ENCODE measurements around the gene PITPNC1. TPM values are rescaled to one million over a fixed set of nuclear protein-coding genes. Genes with fewer than 3 reads are reported as not detected.

The PITPNC1 gene
- total and polyA plus RNA-seq, 2 of the 13 experiments (the other 11 are each of a cell fraction or from before 2014, with no cell fraction given) = 4.1 to 5.7 TPM

- FAIRE-seq (no peak), ATAC-seq (no peak), DNase-seq (ENCODE audit: low spot score) (no peak)
- Histone ChIP-seq H4K20me1 (ENCODE audit: insufficient read depth, low read length) (no peaks in the 10 kb centered on the region), H3K4me2 (ENCODE audit: low read depth, low read length) (no peak overlapping the region), H3K4me3 (replicated peaks in 1 of 3; ENCODE audit: insufficient read depth in 1 of 3, low read depth in 2 of 3, low read length in 3 of 3) (no peak overlapping the region), H3K4me1 (ENCODE audit: insufficient read depth, low read length) (peaks cover 13% of the 10 kb centered on the region), H3K36me3 (replicated peaks in 1 of 2; ENCODE audit: control insufficient read depth in 1 of 2, insufficient read depth in 2 of 2, low read length in 2 of 2) (no peaks in the 10 kb centered on the region), H3K9me3 (ENCODE audit: low read length) (no peaks in the 10 kb centered on the region), H3K9ac (ENCODE audit: insufficient read depth, low read depth, low read length) (no peak overlapping the region), H2AFZ (ENCODE audit: low read length) (no peak overlapping the region), H3K27me3 (ENCODE audit: control insufficient read depth in 1 of 2, insufficient read depth in 2 of 2, low read length in 2 of 2) (no peaks in the 10 kb centered on the region; a peak in 1 of 5 replicates), H3K27ac (ENCODE audit: extremely low read length, insufficient read depth, low read length) (no peak overlapping the region), H3K79me2 (ENCODE audit: insufficient read depth, low read length) (no peaks in the 10 kb centered on the region)
- BruUV-seq (replicated peaks) = no TSS peak
- in situ Hi-C loops (cut with HindIII; ENCODE audit: extremely low pct_ligation_motif_present, low pct_unique_long_range_greater_than_20kb) = no loop called here
- no peak for TF ChIP-seq ATF2 (CRISPR knock-in tag; IDR thresholded peaks at IDR 0.05)
- TF ChIP-seq NFYC (CRISPR knock-in tag; IDR thresholded peaks at IDR 0.05) = no peak
- no peak for TF ChIP-seq ZNF891 (CRISPR knock-in tag; IDR thresholded peaks at IDR 0.05)
- no peak for TF ChIP-seq ZNF225 (CRISPR knock-in tag; IDR thresholded peaks at IDR 0.05)
- intact Hi-C loops (cut with micrococcal nuclease; ENCODE audit: unreplicated experiment) = no loop called here
- WGBS (ENCODE audit: low lambda C conversion rate) = 74% methylated on average over 4 of the region's 4 CpGs
- CTCF ChIA-PET (ENCODE audit: low intra/inter-chr PET ratio, low total read pairs) = no interaction called here
- POLR2A ChIA-PET = no interaction called here
Measured at GRCh38 chr17:67712375-67712774, 335.3 kb downstream of the PITPNC1 start.

- BruUV-seq (replicated peaks) = no TSS peak
- POLR2A ChIA-PET = no interaction called here
- intact Hi-C loops (cut with micrococcal nuclease; ENCODE audit: unreplicated experiment) (no loop called here), in situ Hi-C loops (cut with HindIII; ENCODE audit: extremely low pct_ligation_motif_present, low pct_unique_long_range_greater_than_20kb) (no loop called here)
- H3K9me3 ChIP-seq (ENCODE audit: low read length) = no peaks in the 10 kb centered on the region
- no peak overlapping the region for H3K4me2 ChIP-seq (ENCODE audit: low read depth, low read length)
- no peaks in the 10 kb centered on the region for H4K20me1 ChIP-seq (ENCODE audit: insufficient read depth, low read length)
- no peak overlapping the region for H3K4me3 ChIP-seq (replicated peaks in 1 of 3; ENCODE audit: insufficient read depth in 1 of 3, low read depth in 2 of 3, low read length in 3 of 3)
- ATAC-seq = no peak
- no peak overlapping the region for H3K9ac ChIP-seq (ENCODE audit: insufficient read depth, low read depth, low read length)
- H2AFZ ChIP-seq (ENCODE audit: low read length) = no peak overlapping the region
- H3K4me1 ChIP-seq (ENCODE audit: insufficient read depth, low read length) = peaks cover 13% of the 10 kb centered on the region
- CTCF ChIA-PET (ENCODE audit: low intra/inter-chr PET ratio, low total read pairs) = no interaction called here
- H3K79me2 ChIP-seq (ENCODE audit: insufficient read depth, low read length) = peaks cover 4% of the 10 kb centered on the region
- no peak overlapping the region for H3K27ac ChIP-seq (ENCODE audit: extremely low read length, insufficient read depth, low read length)
- H3K36me3 ChIP-seq (replicated peaks in 1 of 2; ENCODE audit: control insufficient read depth in 1 of 2, insufficient read depth in 2 of 2, low read length in 2 of 2) = no peaks in the 10 kb centered on the region
- WGBS (ENCODE audit: low lambda C conversion rate) = 44% methylated on average over 3 of the region's 3 CpGs
- FAIRE-seq = no peak
- no peaks in the 10 kb centered on the region; a peak in 1 of 5 replicates for H3K27me3 ChIP-seq (ENCODE audit: control insufficient read depth in 1 of 2, insufficient read depth in 2 of 2, low read length in 2 of 2)
- DNase-seq (ENCODE audit: low spot score) = no peak
- TF ChIP-seq GLI4 (CRISPR knock-in tag; IDR thresholded peaks at IDR 0.05; ENCODE audit: borderline replicate concordance) = no peak
- TF ChIP-seq FOXA1 (IDR thresholded peaks at IDR 0.05) = no peak
- TF ChIP-seq FOXA1 (CRISPR knock-in tag; IDR thresholded peaks at IDR 0.05) = no peak
- TF ChIP-seq ZSCAN29 (CRISPR knock-in tag; conservative IDR thresholded peaks at IDR 0.05) = no peak
- no peak for TF ChIP-seq TFAP4 (IDR thresholded peaks at IDR 0.05; ENCODE audit: borderline replicate concordance, low read depth)
- TF ChIP-seq TCF7L2 (IDR thresholded peaks at IDR 0.05; ENCODE audit: low read depth, low read length) = no peak
- no peak for TF ChIP-seq ZNF749 (CRISPR knock-in tag; IDR thresholded peaks at IDR 0.05; ENCODE audit: borderline replicate concordance)
- TF ChIP-seq SATB2 (CRISPR knock-in tag; IDR thresholded peaks at IDR 0.05) = no peak
- TF ChIP-seq STAT6 (CRISPR knock-in tag; IDR thresholded peaks at IDR 0.05; ENCODE audit: borderline replicate concordance) = no peak
- no peak for TF ChIP-seq CBFB (CRISPR knock-in tag; IDR thresholded peaks at IDR 0.05)
- TF ChIP-seq ZNF124 (CRISPR knock-in tag; IDR thresholded peaks at IDR 0.05) = no peak
- no peak for TF ChIP-seq ZFP82 (CRISPR knock-in tag; IDR thresholded peaks at IDR 0.05; ENCODE audit: borderline replicate concordance)
Measured at GRCh38 chr17:67713169-67713568, 336.1 kb downstream of the PITPNC1 start.
